ENCODE data around the gene TCEAL1. TPM values are rescaled to one million over a fixed set of nuclear protein-coding genes. Genes with fewer than 3 reads are reported as not detected.

TCEAL1 gene
- total RNA-seq, 4 donors from 2014 or later: 32.8 to 70.3 (median 51.7) TPM

- ATAC-seq (ENCODE audit: low FRiP score) (no peak), DNase-seq (ENCODE audit: low spot score) (no peak)
- no peak for TF ChIP-seq CTCF (IDR thresholded peaks at IDR 0.05)
Observed at GRCh38 chrX:103616676-103617186, 12.0 kb upstream of the TCEAL1 start.

- no peak for TF ChIP-seq CTCF (IDR thresholded peaks at IDR 0.05)
- DNase-seq (ENCODE audit: low spot score) (no peak), ATAC-seq (ENCODE audit: low FRiP score) (no peak)
Observed at GRCh38 chrX:103624111-103624510, 4.7 kb upstream of the TCEAL1 start.

- ATAC-seq (ENCODE audit: low FRiP score): no peak
- DNase-seq (ENCODE audit: low spot score): no peak
- TF ChIP-seq CTCF (IDR thresholded peaks at IDR 0.05): no peak
Observed at GRCh38 chrX:103626855-103627254, 1.9 kb upstream of the TCEAL1 start.

DNA sequence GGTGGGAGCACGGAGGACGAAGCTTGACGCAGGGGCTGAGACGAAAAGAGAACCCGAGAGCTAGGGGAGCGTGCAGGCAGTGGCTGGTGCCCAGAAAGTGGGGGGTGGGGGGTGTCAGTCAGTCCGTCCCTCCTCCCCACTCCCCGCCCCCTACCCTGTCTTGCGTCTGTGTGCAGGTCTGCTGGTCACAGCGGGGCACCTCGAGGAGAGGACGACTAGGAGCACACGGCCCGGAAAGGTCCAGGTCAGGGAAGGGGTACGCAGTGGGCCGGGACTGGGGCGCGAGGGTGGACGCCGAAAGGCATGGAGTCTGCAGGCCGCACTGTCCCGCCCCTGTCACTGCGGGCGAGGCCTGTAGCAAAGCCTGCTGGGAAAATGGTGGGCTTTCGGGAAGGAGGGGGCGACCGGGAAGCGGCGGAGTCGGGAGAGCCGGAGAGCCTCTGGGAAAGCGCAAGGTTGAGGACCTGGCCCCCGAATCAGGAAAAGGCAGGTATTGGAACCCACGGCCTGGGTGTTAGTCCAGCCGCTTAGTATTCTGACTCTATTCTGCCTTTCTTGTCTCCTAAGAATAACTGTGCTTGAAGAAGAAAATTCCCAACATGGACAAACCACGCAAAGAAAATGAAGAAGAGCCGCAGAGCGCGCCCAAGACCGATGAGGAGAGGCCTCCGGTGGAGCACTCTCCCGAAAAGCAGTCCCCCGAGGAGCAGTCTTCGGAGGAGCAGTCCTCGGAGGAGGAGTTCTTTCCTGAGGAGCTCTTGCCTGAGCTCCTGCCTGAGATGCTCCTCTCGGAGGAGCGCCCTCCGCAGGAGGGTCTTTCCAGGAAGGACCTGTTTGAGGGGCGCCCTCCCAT, 769 bp downstream of the TCEAL1 start:
- peak; percentile 84 for ATAC-seq (ENCODE audit: low FRiP score)
- no peak for TF ChIP-seq CTCF (IDR thresholded peaks at IDR 0.05)
- no peak for DNase-seq (ENCODE audit: low spot score)

DNA sequence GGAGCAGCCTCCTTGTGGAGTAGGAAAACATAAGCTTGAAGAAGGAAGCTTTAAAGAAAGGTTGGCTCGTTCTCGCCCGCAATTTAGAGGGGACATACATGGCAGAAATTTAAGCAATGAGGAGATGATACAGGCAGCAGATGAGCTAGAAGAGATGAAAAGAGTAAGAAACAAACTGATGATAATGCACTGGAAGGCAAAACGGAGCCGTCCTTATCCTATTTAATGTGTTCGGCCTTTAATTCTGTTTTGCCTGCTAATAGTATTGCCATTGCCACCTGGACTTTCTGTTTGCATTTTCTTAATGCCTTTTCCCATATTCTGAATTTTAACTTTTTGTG, 1.4 kb downstream of the TCEAL1 start:
- DNase-seq (ENCODE audit: low spot score): no peak

GRCh38 chrX:103631145-103631544, 2.4 kb downstream of the TCEAL1 start:
- DNase-seq (ENCODE audit: low spot score) (no peak), ATAC-seq (ENCODE audit: low FRiP score) (no peak)
- TF ChIP-seq CTCF (IDR thresholded peaks at IDR 0.05): no peak

More for the DNA sequence above, 1.4 kb downstream of the TCEAL1 start:
- ATAC-seq (ENCODE audit: low FRiP score): no peak
- TF ChIP-seq CTCF (IDR thresholded peaks at IDR 0.05): no peak

- DNase-seq (ENCODE audit: low spot score): no peak
- TF ChIP-seq CTCF (IDR thresholded peaks at IDR 0.05): no peak
- ATAC-seq (ENCODE audit: low FRiP score): no peak
Observed at GRCh38 chrX:103635436-103635835, 6.7 kb downstream of the TCEAL1 start.

All from omental fat pad (tissue), 4 donors.